HepG2 (cell line): ENCODE data around the gene MYADML2. TPM values are rescaled to one million over a fixed set of nuclear protein-coding genes. Genes with fewer than 3 reads are reported as not detected.

Experiments
- CHD2 ChIP-seq: IDR thresholded peaks from 2 replicates; pipeline ENCODE4 v1.6.1; 2011; ENCODE audit warnings: low read depth, low read length, improper control_type of control experiment
- FOSL1 ChIP-seq: sonication (generic); formaldehyde crosslinking; IDR thresholded peaks from 2 replicates; pipeline ENCODE4 v1.9.0; 2021; ENCODE audit warnings: missing genetic modification reagents, borderline replicate concordance
- KLF15 ChIP-seq: sonication (generic); formaldehyde crosslinking; IDR thresholded peaks from 2 replicates; pipeline ENCODE4 v1.8.1; 2023; ENCODE audit warnings: borderline replicate concordance, mild to moderate bottlenecking, inconsistent platforms, missing genetic modification reagents, mixed read lengths
- MED1 ChIP-seq: sonication (generic); formaldehyde crosslinking; IDR thresholded peaks from 2 replicates; pipeline ENCODE4 v1.4.0; 2020; ENCODE audit warnings: missing genetic modification reagents
- NCOA2 ChIP-seq: sonication (generic); formaldehyde crosslinking; IDR thresholded peaks from 2 replicates; pipeline ENCODE4 v1.8.0; 2022; ENCODE audit warnings: inconsistent platforms
- RARA ChIP-seq: IDR thresholded peaks from 2 replicates; pipeline ENCODE4 v1.6.1; 2016; ENCODE audit warnings: missing genetic modification reagents, missing compliant biosample characterization
- RFXANK ChIP-seq: IDR thresholded peaks from 2 replicates; pipeline ENCODE4 v1.6.1; 2016
- SCMH1 ChIP-seq: sonication (generic); formaldehyde crosslinking; IDR thresholded peaks from 2 replicates; pipeline ENCODE4 v1.9.0; 2021; ENCODE audit warnings: missing genetic modification reagents, mild to moderate bottlenecking, borderline replicate concordance
- SIN3A ChIP-seq: IDR thresholded peaks from 2 replicates; pipeline ENCODE4 v1.6.1; 2011; ENCODE audit warnings: low read depth, mild to moderate bottlenecking, control low read depth, low read length, borderline replicate concordance
- U2AF1 ChIP-seq: fragments of 200-400 bp; formaldehyde crosslinking; optimal IDR thresholded peaks from 2 replicates; pipeline ENCODE3; 2017; ENCODE audit warnings: mild to moderate bottlenecking, low read depth, low read length
- ZMYM2 ChIP-seq: sonication (generic); formaldehyde crosslinking; IDR thresholded peaks from 2 replicates; pipeline ENCODE4 v1.8.0; 2022; ENCODE audit warnings: mild to moderate bottlenecking, missing genetic modification reagents
- ZNF124 ChIP-seq: sonication (generic); formaldehyde crosslinking; IDR thresholded peaks from 2 replicates; pipeline ENCODE4 v1.4.0; 2020; ENCODE audit warnings: missing genetic modification reagents
- ZNF282 ChIP-seq: fragments of 450-650 bp; IDR thresholded peaks from 2 replicates; pipeline ENCODE4 v1.6.1; 2018; ENCODE audit not compliant: partially characterized antibody
- ZNF510 ChIP-seq: sonication (generic); formaldehyde crosslinking; IDR thresholded peaks from 2 replicates; pipeline ENCODE4 v1.4.0; 2020; ENCODE audit warnings: low read depth, mild to moderate bottlenecking, missing genetic modification reagents
- ZNF891 ChIP-seq: sonication (generic); formaldehyde crosslinking; IDR thresholded peaks from 2 replicates; pipeline ENCODE4 v1.5.0; 2020; ENCODE audit warnings: mild to moderate bottlenecking, missing genetic modification reagents
- polyA plus RNA-seq, 8 experiments: library from polyadenylated mRNA; depleted of rRNA in 3 of 8; stranded (reverse) in 7 of 8; unstranded in 1 of 8; fragments of >200 nt; fragmentation: Illumina TruSeq in 4 of 8; extraction: Trizol in 4 of 8; gene quantifications; 2 replicates each; pipeline versions ENCODE4 v1.2.1 to v1.2.3, GENCODE V29; 2011 to 2016; ENCODE audit warnings: low read depth in 4 of 8, missing spikeins in 1 of 8, mixed read lengths in 1 of 8; ENCODE audit not compliant: insufficient read depth in 1 of 8
- total RNA-seq, 5 experiments: library from RNA; depleted of rRNA; stranded (reverse); fragments of >200 nt; fragmentation: Illumina TruSeq; extraction: Trizol; gene quantifications; 2 replicates each; pipeline ENCODE4 v1.2.3, GENCODE V29; 2016; ENCODE audit warnings: low read depth in 1 of 5
- TF ChIP-seq, protein P1 (sequence below): sonication (generic); formaldehyde crosslinking; IDR thresholded peaks from 2 replicates; pipeline ENCODE4 v1.4.0; 2020; ENCODE audit warnings: missing genetic modification reagents
- TF ChIP-seq, protein P2 (sequence below): sonication (generic); formaldehyde crosslinking; IDR thresholded peaks from 2 replicates; pipeline ENCODE4 v1.5.1; 2020; ENCODE audit warnings: missing genetic modification reagents, mild to moderate bottlenecking, borderline replicate concordance
- TF ChIP-seq, protein P3 (sequence below): IDR thresholded peaks from 2 replicates; pipeline ENCODE4 v1.6.1; 2016
- TF ChIP-seq, protein P4 (sequence below): sonication (generic); formaldehyde crosslinking; IDR thresholded peaks from 2 replicates; pipeline ENCODE4 v1.5.0; 2020; ENCODE audit warnings: missing genetic modification reagents

MYADML2 gene
- total and polyA plus RNA-seq, 2 of the 13 experiments (the other 11 are each of a cell fraction or from before 2014, with no cell fraction given), result not detected

DNA sequence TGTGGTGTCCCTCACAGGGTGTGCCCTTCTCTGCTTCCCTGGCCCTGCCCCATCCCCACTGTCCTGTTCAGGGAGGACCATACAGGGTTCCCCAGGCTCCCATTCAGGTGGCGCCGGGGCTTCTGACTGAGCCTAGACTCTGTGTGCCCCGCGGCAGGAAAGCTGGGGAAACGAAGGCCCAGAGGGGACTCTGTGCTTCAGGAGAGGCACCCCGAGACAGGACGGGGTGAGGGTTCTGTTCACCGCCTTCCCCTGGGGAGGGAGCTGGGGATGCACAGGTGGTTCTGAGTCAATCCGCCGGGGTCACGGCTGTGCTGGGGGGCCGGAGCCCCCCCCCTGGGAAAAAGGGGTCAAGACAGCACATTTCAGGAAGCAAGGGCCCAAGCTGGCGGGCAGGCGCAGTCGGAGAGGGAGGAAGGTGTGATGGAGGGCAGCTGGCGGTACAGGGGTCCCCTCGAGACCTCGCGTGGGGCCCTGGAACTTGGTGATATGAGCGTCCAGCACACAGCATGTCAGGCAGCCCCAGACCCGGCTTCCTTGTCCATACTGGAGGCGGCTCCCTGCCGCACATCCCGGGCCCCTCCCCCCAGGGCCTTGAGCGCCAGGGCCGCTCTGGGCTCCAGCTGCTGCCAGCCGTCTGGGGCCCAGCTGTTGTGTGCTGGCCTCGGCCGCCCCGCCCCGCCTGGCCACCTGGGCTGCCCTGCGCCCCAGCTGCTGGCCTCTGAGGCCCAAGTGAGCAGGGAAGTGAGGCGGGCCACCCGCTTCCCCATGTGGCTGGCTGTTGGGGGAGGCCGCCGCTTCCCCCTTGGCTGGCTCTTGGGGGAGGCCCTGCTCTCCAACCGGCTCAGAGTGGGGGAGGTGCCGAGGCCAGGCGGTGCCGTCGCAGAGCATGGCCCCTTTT, 19.6 kb upstream of the MYADML2 start (continued):
- peak; percentile 79 for TF ChIP-seq ZNF891
- TF ChIP-seq, protein P1, sequence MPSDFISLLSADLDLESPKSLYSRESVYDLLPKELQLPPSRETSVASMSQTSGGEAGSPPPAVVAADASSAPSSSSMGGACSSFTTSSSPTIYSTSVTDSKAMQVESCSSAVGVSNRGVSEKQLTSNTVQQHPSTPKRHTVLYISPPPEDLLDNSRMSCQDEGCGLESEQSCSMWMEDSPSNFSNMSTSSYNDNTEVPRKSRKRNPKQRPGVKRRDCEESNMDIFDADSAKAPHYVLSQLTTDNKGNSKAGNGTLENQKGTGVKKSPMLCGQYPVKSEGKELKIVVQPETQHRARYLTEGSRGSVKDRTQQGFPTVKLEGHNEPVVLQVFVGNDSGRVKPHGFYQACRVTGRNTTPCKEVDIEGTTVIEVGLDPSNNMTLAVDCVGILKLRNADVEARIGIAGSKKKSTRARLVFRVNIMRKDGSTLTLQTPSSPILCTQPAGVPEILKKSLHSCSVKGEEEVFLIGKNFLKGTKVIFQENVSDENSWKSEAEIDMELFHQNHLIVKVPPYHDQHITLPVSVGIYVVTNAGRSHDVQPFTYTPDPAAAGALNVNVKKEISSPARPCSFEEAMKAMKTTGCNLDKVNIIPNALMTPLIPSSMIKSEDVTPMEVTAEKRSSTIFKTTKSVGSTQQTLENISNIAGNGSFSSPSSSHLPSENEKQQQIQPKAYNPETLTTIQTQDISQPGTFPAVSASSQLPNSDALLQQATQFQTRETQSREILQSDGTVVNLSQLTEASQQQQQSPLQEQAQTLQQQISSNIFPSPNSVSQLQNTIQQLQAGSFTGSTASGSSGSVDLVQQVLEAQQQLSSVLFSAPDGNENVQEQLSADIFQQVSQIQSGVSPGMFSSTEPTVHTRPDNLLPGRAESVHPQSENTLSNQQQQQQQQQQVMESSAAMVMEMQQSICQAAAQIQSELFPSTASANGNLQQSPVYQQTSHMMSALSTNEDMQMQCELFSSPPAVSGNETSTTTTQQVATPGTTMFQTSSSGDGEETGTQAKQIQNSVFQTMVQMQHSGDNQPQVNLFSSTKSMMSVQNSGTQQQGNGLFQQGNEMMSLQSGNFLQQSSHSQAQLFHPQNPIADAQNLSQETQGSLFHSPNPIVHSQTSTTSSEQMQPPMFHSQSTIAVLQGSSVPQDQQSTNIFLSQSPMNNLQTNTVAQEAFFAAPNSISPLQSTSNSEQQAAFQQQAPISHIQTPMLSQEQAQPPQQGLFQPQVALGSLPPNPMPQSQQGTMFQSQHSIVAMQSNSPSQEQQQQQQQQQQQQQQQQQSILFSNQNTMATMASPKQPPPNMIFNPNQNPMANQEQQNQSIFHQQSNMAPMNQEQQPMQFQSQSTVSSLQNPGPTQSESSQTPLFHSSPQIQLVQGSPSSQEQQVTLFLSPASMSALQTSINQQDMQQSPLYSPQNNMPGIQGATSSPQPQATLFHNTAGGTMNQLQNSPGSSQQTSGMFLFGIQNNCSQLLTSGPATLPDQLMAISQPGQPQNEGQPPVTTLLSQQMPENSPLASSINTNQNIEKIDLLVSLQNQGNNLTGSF (CRISPR knock-in tag), result peak; percentile 9; the same call in 1 of the 2 replicates
- no peak for TF ChIP-seq ZNF282
- peak; percentile 92 for TF ChIP-seq MED1 (CRISPR knock-in tag)
- no peak; the same call in 1 of the 2 replicates for TF ChIP-seq CHD2
- TF ChIP-seq, protein P2, sequence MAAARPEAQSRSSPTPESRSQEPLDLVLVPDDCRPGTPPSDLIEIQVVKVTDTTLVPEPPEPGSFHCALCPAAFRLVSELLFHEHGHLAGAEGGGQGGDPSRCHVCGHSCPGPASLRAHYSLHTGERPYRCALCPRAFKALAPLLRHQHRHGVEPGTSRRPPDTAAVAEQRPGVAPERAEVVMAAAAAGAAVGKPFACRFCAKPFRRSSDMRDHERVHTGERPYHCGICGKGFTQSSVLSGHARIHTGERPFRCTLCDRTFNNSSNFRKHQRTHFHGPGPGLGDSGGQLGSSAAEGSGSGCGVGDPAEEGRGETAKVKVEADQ (CRISPR knock-in tag), result peak; percentile 58; the same call in 1 of the 2 replicates
- peak; percentile 90 for TF ChIP-seq RARA
- no peak for TF ChIP-seq ZMYM2 (CRISPR knock-in tag)
- peak; percentile 85; the same call in 1 of the 2 replicates for TF ChIP-seq NCOA2 (CRISPR knock-in tag)
- TF ChIP-seq ZNF124, result peak; percentile 88; the same call in 1 of the 2 replicates
- no peak for TF ChIP-seq SCMH1
- no peak for TF ChIP-seq FOSL1 (CRISPR knock-in tag)
- no peak for TF ChIP-seq ZNF510
- peak; percentile 82; the same call in 1 of the 2 replicates for TF ChIP-seq SIN3A
- TF ChIP-seq, protein P3, sequence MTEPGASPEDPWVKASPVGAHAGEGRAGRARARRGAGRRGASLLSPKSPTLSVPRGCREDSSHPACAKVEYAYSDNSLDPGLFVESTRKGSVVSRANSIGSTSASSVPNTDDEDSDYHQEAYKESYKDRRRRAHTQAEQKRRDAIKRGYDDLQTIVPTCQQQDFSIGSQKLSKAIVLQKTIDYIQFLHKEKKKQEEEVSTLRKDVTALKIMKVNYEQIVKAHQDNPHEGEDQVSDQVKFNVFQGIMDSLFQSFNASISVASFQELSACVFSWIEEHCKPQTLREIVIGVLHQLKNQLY (CRISPR knock-in tag), result peak; percentile 89
- no peak for TF ChIP-seq U2AF1
- TF ChIP-seq, protein P4, sequence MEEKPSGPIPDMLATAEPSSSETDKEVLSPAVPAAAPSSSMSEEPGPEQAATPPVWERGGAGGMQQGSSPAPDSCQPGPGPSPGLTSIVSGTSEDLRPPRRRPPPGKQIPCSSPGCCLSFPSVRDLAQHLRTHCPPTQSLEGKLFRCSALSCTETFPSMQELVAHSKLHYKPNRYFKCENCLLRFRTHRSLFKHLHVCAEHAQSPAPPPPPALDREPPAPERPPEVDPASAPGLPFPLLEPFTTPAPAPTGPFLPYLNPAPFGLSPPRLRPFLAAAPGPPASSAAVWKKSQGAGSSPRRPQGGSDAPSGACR (CRISPR knock-in tag), result no peak; the same call in 1 of the 2 replicates
- 0 out of 2 replicates have a peak, but pooled peaks have one; percentile 53 for TF ChIP-seq KLF15
- no peak for TF ChIP-seq RFXANK (CRISPR knock-in tag)
